ENCODE measurements around the gene VEZT. TPM values are rescaled to one million over a fixed set of nuclear protein-coding genes. Genes with fewer than 3 reads are reported as not detected.

VEZT gene
- polyA plus RNA-seq, 4 donors = 11.3 to 49.7 (median 18.1) TPM

GRCh38 chr12:95339086-95339788 is 121.6 kb downstream of the VEZT start:
- no peaks in the 10 kb centered on the region for H3K4me1 ChIP-seq (ENCODE audit: control insufficient read depth in 3 of 3, insufficient read depth in 2 of 3, low read depth in 1 of 3, low read length in 2 of 3)
- no peak overlapping the region for H3K4me3 ChIP-seq (ENCODE audit: low read depth in 1 of 3, low read length in 3 of 3)
- FAIRE-seq (no peak), DNase-seq (no peak)
- H3K27ac ChIP-seq (ENCODE audit: low read depth in 1 of 3, low read length in 2 of 3) = no peak overlapping the region
- 84 to 91% (median 89%) methylated on average over 2 of the region's 2 CpGs for WGBS, 3 donors
- H3K27me3 ChIP-seq (ENCODE audit: control insufficient read depth in 3 of 3, insufficient read depth in 3 of 3, low read length in 3 of 3) = no peaks in the 10 kb centered on the region
- no peaks in the 10 kb centered on the region for H3K36me3 ChIP-seq (ENCODE audit: control insufficient read depth in 3 of 3, insufficient read depth in 2 of 3, low read depth in 1 of 3, low read length in 3 of 3)
- no peaks in the 10 kb centered on the region for H3K9me3 ChIP-seq (ENCODE audit: control insufficient read depth in 2 of 2, insufficient read depth in 1 of 2, low read depth in 1 of 2, low read length in 1 of 2)

GRCh38 chr12:95342008-95342407 is 124.4 kb downstream of the VEZT start:
- DNase-seq (no peak), FAIRE-seq (no peak)
- Histone ChIP-seq H3K4me1 (ENCODE audit: control insufficient read depth in 3 of 3, insufficient read depth in 2 of 3, low read depth in 1 of 3, low read length in 2 of 3) (no peaks in the 10 kb centered on the region), H3K27me3 (ENCODE audit: control insufficient read depth in 3 of 3, insufficient read depth in 3 of 3, low read length in 3 of 3) (no peaks in the 10 kb centered on the region), H3K9me3 (ENCODE audit: control insufficient read depth in 2 of 2, insufficient read depth in 1 of 2, low read depth in 1 of 2, low read length in 1 of 2) (no peaks in the 10 kb centered on the region), H3K36me3 (ENCODE audit: control insufficient read depth in 3 of 3, insufficient read depth in 2 of 3, low read depth in 1 of 3, low read length in 3 of 3) (no peaks in the 10 kb centered on the region), H3K4me3 (ENCODE audit: low read depth in 1 of 3, low read length in 3 of 3) (no peak overlapping the region), H3K27ac (ENCODE audit: low read depth in 1 of 3, low read length in 2 of 3) (no peak overlapping the region)
- 92 to 98% (median 96%) methylated on average over 1 of the region's 1 CpG for WGBS, 3 donors

DNA sequence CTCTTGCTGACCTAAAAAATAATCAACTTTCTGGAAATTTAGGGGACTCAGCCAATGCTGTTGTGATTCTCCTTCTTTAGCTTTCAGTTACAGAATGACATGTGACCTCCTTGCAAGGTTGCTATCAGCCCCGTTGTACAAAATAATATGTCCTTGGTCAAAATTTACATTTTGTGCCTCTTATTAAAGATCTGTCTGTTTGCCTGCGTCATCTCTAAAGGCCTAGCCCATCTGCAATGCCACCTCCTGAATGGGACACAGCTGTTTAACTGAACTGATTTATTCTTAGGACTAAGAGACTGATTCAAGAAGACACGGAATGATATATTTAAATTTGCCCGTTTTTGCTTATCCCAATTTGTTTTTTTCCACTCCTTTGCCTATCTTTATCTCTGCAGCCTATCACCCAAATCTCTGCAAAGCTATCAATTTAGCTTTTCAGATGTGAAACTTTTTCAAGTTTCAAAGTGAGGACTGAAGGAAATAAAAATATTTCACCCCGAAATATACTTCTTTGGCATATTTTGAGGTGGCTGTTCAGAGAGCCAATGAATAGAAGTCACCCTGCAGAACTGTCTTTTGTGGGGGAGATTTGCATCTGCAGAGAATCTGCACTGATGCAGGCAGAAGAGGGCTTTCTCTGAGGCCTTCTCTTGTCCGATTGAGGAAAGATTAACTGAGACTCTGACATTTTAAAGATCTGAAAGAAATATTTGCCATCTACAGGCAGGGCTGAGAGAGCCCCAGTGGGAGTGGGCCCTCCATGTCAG is 126.0 kb downstream of the VEZT start:
- H3K4me1 ChIP-seq (ENCODE audit: control insufficient read depth in 3 of 3, insufficient read depth in 2 of 3, low read depth in 1 of 3, low read length in 2 of 3) = no peaks in the 10 kb centered on the region
- FAIRE-seq = no peak
- no peaks in the 10 kb centered on the region for H3K36me3 ChIP-seq (ENCODE audit: control insufficient read depth in 3 of 3, insufficient read depth in 2 of 3, low read depth in 1 of 3, low read length in 3 of 3)
- DNase-seq = no peak
- H3K9me3 ChIP-seq (ENCODE audit: control insufficient read depth in 2 of 2, insufficient read depth in 1 of 2, low read depth in 1 of 2, low read length in 1 of 2) = no peaks in the 10 kb centered on the region
- no peak overlapping the region for H3K4me3 ChIP-seq (ENCODE audit: low read depth in 1 of 3, low read length in 3 of 3)
- H3K27ac ChIP-seq (ENCODE audit: low read depth in 1 of 3, low read length in 2 of 3) = no peak overlapping the region
- H3K27me3 ChIP-seq (ENCODE audit: control insufficient read depth in 3 of 3, insufficient read depth in 3 of 3, low read length in 3 of 3) = no peaks in the 10 kb centered on the region
- 72 to 82% (median 78%) methylated on average over 6 of the region's 6 CpGs for WGBS, 3 donors

DNA sequence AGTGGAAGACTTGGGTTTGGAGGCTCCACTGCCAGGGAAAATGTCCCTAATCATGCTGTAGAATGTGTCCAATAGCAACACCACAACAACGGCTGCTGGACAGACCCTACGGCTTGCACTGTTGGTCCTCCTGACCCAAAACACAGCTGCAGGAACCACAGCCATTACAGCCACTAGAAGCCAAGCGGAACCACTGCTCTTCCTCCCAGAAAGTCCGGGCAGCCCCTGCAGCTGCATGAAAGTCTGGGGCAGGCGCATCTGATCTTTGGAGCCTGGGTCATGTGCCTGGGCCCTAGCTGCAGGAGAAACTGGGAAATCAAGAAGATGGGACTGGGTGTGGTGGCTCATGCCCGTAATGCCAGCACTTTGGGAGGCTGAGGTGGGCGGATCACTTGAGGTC is 131.7 kb downstream of the VEZT start:
- no peaks in the 10 kb centered on the region for H3K36me3 ChIP-seq (ENCODE audit: control insufficient read depth in 3 of 3, insufficient read depth in 2 of 3, low read depth in 1 of 3, low read length in 3 of 3)
- no peak for FAIRE-seq
- H3K9me3 ChIP-seq (ENCODE audit: control insufficient read depth in 2 of 2, insufficient read depth in 1 of 2, low read depth in 1 of 2, low read length in 1 of 2) = no peaks in the 10 kb centered on the region
- H3K4me1 ChIP-seq (ENCODE audit: control insufficient read depth in 3 of 3, insufficient read depth in 2 of 3, low read depth in 1 of 3, low read length in 2 of 3) = no peaks in the 10 kb centered on the region
- no peak overlapping the region for H3K27ac ChIP-seq (ENCODE audit: low read depth in 1 of 3, low read length in 2 of 3)
- H3K27me3 ChIP-seq (ENCODE audit: control insufficient read depth in 3 of 3, insufficient read depth in 3 of 3, low read length in 3 of 3) = no peaks in the 10 kb centered on the region
- no peak overlapping the region for H3K4me3 ChIP-seq (ENCODE audit: low read depth in 1 of 3, low read length in 3 of 3)
- DNase-seq = no peak
- WGBS, 3 donors = 81 to 87% (median 83%) methylated on average over 7 of the region's 7 CpGs

DNA sequence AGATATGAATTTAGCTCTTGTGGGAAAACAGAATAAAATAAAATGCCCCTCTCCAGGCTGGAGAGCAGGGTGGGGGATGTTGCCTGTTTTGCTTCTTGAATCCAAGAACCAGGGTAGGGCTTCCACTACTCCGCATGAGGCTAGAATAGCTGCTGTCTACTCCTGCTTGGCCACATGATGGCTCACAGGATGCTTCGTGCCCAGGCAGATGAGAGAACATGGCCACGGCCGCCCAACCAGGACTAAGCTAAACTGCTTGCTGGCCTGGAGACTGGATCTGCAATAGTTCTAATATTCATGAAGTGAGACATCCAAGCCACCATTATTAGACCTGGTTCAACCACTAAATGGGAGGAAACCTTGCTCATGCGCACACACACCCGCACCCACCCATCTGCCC is 134.1 kb downstream of the VEZT start:
- DNase-seq (no peak), FAIRE-seq (no peak)
- Histone ChIP-seq H3K27ac (ENCODE audit: low read depth in 1 of 3, low read length in 2 of 3) (no peak overlapping the region), H3K4me3 (ENCODE audit: low read depth in 1 of 3, low read length in 3 of 3) (no peak overlapping the region), H3K4me1 (ENCODE audit: control insufficient read depth in 3 of 3, insufficient read depth in 2 of 3, low read depth in 1 of 3, low read length in 2 of 3) (no peaks in the 10 kb centered on the region), H3K9me3 (ENCODE audit: control insufficient read depth in 2 of 2, insufficient read depth in 1 of 2, low read depth in 1 of 2, low read length in 1 of 2) (no peaks in the 10 kb centered on the region), H3K36me3 (ENCODE audit: control insufficient read depth in 3 of 3, insufficient read depth in 2 of 3, low read depth in 1 of 3, low read length in 3 of 3) (no peaks in the 10 kb centered on the region), H3K27me3 (ENCODE audit: control insufficient read depth in 3 of 3, insufficient read depth in 3 of 3, low read length in 3 of 3) (no peaks in the 10 kb centered on the region)
- WGBS, 3 donors = 88 to 93% (median 91%) methylated on average over 6 of the region's 6 CpGs

Other genes with a start within 250 kb of the VEZT start
- 100 to 1,000 TPM in 3 of 4 donors, 10 to 100 TPM in 1; 96.3 to 215 (median 182) TPM for gene NDUFA12, start 214.1 kb upstream of the VEZT start, polyA plus RNA-seq
- gene NR2C1, start 144.2 kb upstream of the VEZT start, polyA plus RNA-seq = 10 to 100 TPM in 3 of 4 donors, 1 to 10 TPM in 1; 9.7 to 31.5 (median 22.8) TPM
- 10 to 100 TPM in 1 of 4 donors, 1 to 10 TPM in 2, under 1 TPM in 1; 0.89 to 11.4 (median 1.3) TPM for gene FGD6, start 340 bp upstream of the VEZT start, polyA plus RNA-seq

Measured in small intestine (tissue), 7 donors.